ENCODE measurements around the gene ZNF22.

GRCh38 chr10:44971935-44972757 lies 28.6 kb upstream of the ZNF22 start:
- TF ChIP-seq, protein P1, sequence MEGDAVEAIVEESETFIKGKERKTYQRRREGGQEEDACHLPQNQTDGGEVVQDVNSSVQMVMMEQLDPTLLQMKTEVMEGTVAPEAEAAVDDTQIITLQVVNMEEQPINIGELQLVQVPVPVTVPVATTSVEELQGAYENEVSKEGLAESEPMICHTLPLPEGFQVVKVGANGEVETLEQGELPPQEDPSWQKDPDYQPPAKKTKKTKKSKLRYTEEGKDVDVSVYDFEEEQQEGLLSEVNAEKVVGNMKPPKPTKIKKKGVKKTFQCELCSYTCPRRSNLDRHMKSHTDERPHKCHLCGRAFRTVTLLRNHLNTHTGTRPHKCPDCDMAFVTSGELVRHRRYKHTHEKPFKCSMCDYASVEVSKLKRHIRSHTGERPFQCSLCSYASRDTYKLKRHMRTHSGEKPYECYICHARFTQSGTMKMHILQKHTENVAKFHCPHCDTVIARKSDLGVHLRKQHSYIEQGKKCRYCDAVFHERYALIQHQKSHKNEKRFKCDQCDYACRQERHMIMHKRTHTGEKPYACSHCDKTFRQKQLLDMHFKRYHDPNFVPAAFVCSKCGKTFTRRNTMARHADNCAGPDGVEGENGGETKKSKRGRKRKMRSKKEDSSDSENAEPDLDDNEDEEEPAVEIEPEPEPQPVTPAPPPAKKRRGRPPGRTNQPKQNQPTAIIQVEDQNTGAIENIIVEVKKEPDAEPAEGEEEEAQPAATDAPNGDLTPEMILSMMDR (IDR thresholded peaks at IDR 0.05 in 4 of 5, conservative IDR thresholded peaks at IDR 0.05 in 1 of 5), result no peak
- no peak for TF ChIP-seq POLR2A (IDR thresholded peaks at IDR 0.05)
